ENCODE results near the gene SPTBN2.

Gene SPTBN2

DNA sequence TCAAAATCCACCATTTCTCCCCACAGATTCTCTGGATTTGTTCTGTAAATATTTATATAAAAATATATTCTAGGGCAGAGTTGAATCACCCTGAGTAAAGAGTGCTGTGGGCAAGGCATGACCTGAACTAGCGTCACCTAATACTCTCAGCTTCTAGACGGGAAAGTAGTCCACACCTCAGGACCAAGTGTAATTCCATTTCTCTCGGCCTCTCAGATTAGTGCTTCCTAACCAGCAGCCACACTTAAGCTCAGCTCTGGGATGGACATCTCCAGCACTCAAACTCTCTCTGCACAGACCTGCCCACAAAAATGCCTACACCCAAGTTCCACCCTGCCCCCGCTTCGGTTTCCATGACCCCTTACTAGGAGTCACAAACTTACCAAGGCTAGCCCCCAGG lies 5.3 kb downstream of the SPTBN2 start:
- no peak for DNase-seq

DNA sequence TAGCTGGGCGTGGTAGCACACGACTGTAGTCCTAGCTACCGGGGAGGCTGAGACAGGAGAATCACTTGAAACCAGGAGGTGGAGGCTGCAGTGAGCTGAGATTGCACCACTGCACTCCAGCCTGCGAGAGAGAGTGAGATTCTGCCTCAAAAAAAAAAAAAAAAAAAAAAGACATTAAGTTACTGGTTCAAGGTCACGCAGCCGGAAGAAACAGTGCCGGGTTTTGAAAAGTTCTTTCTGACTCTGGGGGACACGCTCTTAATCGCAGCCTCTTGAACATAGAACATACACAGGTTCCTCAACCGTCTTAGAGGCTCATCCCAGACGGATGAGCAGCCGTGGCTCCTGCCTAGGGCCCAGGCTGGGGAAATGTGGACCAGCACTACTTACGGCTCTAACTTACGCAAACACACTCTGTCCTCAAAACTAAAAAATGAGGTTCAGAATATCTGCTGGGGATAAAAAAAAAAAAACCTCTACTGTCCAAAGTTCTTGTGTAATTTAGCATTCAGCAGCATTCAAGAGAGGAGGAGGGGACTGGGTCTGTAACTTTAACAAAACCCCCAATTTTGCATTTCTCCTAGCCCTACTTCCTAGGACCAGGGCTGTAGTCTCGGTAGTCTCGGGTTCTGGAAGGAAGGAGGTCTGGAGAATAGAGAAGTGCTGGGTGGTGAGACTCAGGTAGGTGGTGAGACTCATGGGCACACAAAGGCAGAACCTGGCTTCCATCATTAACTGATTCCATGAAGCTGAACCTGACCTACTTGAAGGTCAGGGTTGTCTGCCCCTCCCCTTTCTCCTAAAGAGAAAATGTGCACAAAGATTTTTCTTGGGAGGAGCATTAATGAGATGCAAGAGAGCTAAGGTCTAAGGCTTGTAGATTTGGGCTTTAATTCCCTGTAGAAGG lies 6.0 kb downstream of the SPTBN2 start:
- no peak for DNase-seq

DNA sequence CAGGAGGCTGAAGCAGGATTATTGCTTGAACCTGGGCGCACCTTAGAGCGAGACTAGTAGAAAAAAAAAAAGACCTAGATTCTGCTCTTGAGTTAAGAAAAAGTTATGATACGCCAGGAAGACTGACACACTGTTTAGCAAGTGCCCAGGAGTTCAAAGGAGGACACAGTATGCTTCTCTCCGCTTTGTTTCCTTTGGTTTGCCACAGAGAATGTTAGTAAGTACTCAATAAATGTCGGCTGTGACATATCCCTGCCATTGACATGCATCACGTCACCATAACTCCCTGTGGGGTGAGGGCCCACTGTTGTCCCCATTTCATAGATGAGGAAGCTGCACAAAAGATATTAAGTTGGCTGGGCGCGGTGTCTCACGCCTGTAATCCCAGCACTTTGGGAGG lies 7.1 kb downstream of the SPTBN2 start:
- DNase-seq, result no peak

- DNase-seq, result no peak
Observed at GRCh38 chr11:66720899-66721470, 8.0 kb downstream of the SPTBN2 start.

DNA sequence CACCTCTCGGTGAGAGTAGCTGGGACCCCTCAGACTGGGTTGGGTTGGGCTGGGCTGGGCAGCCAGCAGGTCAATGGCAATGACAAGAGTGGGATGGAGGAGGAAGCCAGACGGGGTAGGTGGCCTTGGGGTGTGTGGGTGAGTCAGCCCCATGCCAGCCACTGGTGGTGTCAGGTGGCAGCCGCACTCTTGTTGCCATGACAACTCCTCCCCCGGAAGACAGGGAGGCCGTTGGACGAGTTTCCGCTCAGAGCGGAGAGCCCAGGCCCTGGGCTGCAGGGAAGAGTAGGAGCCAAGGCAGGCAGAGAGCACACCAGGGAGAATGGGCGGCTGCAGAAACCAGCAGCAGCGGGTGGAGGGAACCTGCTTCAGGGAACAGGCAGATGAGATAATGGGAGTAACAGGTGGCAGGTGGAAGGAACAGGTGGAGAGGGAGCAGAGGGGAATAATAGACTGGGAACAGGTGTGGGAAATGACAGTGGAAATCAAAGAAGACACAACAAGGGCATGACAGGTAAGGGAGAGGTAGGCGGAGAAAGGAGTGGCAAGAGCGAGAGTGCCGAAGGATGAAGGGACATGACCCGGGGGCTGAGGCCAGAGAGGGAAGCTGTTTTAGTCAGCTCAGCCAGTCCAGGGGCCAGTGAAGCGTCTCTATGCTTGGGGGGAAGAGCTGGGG lies 8.7 kb downstream of the SPTBN2 start:
- DNase-seq, result peak in 1 of 5 experiments; percentile 83

GRCh38 chr11:66719111-66719872 lies 9.7 kb downstream of the SPTBN2 start:
- no peak for DNase-seq

DNA sequence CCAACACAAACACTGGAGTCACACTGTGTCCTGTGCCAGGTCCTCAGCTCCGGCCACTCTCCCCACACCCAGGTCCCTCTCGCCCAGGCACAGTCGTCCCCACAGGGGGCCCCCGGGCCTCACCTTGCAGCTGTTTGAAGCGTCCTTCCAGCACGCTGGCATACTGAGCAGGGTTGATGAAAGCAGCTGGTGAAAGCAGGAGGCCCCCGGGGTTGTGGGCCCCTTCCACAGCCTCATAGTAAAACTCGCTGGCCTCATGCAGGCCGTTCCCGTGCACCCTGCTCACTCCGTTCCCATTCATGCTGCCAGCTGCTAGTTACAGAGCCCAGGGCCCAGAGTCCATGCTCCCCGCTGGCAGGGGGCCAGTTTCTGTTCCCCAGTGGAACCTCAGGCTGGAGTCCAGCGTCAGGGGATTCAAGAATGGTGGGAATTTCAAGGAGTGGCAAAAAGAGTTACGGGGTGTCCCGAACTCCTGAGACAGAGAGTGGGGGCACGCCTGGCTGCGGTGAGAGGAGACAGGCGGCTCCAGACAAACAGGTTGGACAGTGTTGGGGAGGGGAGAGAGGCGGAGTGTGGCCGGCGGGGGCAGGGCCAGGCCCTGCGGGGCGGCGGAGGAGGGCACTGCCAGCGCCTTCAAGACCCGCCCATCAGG lies 10.6 kb downstream of the SPTBN2 start:
- DNase-seq, result no peak

- DNase-seq, result no peak
Observed at GRCh38 chr11:66717925-66718319, 11.1 kb downstream of the SPTBN2 start.

DNA sequence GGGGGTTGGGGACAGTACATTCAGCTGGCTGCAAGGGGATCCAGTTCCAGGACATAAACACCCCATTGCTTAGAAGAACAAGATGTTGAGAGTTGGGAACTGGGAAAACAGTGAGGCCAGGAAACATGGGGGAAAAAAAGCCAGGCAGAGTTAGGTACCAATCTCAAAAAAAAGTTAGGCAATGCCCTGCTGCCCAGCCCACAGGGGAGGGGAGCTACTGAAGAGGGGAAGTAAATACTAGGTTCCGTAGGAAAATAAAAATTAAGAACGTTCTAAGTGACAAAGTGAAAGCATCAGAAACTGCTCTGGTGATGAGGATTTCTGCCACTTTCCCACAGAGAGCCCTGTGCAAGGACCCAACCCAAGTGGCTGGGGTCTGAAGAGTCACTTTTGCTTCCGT lies 12.0 kb downstream of the SPTBN2 start:
- no peak for DNase-seq

DNA sequence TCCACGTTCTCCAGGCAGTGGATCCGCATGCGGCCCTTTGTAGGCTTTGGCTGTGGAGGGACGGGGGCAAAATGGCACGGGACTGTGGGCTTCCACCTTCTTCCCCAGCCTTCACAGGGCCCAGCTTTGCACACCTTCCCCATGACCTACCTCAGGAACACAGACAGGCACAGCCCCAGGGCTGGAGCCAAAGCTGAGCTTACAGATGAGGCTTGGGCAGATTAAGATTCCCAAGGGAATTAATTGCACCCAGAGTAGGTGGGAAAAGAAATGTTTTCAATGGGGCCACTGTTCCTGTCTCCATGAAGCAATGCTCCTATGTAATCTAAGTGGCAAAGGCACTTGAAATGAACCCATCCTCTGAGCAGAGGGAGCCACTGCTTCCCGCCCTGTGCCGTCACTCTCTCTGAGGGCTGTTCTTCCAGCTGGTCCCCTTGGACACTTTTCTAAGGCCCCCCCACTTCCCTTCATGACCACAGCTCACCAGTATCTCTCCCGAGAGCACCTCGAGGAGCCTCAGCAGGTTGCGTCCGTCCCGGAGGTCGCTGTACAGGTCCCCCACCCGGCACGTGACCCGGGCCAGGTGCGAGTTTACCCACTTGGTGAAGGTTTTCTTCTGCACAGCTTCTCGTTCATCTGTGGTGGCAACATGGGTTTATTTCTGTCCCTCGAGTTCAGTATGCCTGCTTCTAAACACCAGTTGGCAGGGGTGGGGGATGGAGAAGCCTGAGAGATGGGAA lies 13.5 kb downstream of the SPTBN2 start:
- no peak for DNase-seq

GRCh38 chr11:66713746-66714480 lies 15.1 kb downstream of the SPTBN2 start:
- DNase-seq, result no peak

GRCh38 chr11:66710384-66710930 lies 18.6 kb downstream of the SPTBN2 start:
- DNase-seq, result no peak

DNA sequence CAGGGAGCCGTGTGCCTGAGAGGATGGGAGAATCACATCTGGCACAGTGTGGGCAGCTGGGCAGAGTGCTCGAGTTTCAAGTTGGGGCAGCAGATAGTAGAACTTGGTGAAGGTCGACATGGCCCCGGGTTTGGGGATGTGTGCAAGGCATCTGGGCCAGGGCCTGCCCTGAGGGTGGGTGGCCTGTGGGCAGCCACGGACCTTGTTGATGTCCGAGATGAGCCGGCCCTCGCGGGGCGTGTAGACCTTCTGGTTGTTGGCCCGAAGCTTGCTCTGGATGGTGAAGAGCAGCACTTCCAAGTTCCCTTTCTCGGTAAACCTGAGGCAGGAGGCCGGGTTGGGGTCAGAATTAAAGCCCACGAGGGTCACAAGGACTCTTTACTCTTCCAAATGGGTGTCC lies 20.3 kb downstream of the SPTBN2 start:
- DNase-seq, result no peak

DNA sequence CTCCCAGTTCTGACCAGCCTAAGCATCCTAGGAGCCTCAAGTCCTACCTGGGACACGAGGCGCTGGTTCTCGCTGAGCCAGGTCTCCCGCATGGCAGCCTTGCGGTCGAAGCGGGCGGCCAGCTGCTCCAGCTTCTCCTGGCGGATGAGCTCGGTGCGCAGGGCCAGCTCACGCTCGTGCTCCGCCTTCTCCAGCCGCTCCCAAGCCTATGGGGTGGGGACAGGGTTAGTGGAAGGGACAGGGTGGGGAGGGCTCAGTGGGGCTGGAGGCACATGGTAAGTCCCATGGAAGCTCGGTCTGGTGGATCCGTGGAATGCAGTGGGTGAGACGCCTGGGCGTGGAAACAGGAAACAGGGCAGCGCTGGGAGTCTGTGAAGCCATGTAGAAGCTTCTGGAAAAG lies 20.9 kb downstream of the SPTBN2 start:
- DNase-seq, result no peak

DNA sequence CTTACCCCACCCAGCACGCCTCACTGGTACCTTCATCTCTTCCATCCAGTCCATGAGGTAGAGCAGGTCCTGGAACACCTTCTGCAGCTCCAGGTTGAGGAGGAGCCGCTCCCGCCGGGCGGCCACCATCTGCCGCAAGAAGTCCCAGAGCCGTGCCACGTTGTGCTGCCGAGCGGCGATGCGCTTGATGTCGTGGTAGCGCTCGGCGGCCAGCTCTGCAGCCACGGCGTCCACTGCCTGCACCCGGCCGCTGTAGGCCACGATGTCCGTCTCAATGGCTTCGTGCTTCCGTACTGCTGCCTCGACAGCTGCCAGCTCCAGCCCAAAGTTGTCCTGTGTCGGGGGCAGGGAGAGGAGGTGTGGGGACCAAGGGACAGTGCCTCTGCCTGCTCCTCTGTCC lies 21.5 kb downstream of the SPTBN2 start:
- DNase-seq, result no peak

GRCh38 chr11:66706989-66707388 lies 22.0 kb downstream of the SPTBN2 start:
- no peak for DNase-seq

- DNase-seq, result no peak
Observed at GRCh38 chr11:66705587-66706335, 23.3 kb downstream of the SPTBN2 start.

DNA sequence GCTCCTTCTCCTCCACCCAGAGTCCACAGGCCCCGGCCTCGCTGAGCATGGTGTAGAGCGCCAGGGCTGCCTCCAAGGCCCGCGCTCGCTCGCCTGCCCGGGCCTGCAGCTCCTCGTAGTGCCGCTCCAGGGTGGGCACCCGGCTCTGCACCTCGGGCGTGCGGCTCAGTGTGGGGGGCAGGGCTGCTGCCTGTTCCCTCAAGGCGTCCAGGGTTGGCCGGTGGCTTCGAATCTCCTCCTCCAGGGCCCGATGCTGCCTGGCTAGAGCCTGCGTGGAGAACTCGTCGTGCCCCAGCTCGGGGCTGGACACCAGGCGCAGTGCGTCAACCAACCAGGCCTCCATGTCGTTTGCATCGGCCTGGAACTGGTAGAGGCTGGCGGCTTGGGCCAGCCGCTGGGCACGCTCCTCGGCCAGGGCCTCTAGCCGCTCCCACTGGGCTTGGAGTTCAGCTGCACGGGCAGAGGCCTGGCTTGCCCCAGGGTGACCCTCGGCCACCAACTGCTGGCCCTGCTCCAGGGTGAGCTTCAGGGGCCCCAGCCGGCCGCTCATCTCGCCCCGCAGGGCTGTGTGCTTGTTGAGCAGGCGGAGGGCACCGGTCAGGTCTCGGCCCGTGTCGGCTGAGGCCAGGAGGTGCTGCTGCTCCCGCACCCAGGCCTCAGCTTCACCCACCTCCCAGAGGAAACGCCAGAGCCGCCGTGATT lies 24.2 kb downstream of the SPTBN2 start:
- DNase-seq, result no peak
